GM10248 (cell line): ENCODE data around the gene TPCN2.

Experiments used
- CTCF ChIA-PET: fragments of 300-600 bp; sonication (Branson Sonifier 250); formaldehyde crosslinking; extraction: SDS; loops from one replicate; lab custom pipeline; 2021; ENCODE audit warnings: antibody characterized with exemption; lab: Yijun Ruan, JAX
- POLR2A ChIA-PET: fragments of 350-650 bp; sonication (Branson Sonifier 250); formaldehyde crosslinking; extraction: SDS; loops from one replicate; lab custom pipeline; 2020; ENCODE audit warnings: antibody characterized with exemption; lab: Yijun Ruan, JAX
- DNase-seq: peaks from one replicate; pipeline ENCODE4 v3.0.0; 2012; ENCODE audit errors: extremely low spot score
- TF ChIP-seq, protein P1 (sequence below): IDR thresholded peaks from 2 replicates; pipeline ENCODE4 v1.5.1; 2012; ENCODE audit warnings: mild to moderate bottlenecking, low read depth; ENCODE audit errors: extremely low read depth, missing control alignments, control extremely low read depth

The TPCN2 gene

GRCh38 chr11:69052343-69053168, 3.8 kb downstream of the TPCN2 start:
- ChIA-PET CTCF (no interaction called here), POLR2A (no interaction called here)
- TF ChIP-seq, protein P1, sequence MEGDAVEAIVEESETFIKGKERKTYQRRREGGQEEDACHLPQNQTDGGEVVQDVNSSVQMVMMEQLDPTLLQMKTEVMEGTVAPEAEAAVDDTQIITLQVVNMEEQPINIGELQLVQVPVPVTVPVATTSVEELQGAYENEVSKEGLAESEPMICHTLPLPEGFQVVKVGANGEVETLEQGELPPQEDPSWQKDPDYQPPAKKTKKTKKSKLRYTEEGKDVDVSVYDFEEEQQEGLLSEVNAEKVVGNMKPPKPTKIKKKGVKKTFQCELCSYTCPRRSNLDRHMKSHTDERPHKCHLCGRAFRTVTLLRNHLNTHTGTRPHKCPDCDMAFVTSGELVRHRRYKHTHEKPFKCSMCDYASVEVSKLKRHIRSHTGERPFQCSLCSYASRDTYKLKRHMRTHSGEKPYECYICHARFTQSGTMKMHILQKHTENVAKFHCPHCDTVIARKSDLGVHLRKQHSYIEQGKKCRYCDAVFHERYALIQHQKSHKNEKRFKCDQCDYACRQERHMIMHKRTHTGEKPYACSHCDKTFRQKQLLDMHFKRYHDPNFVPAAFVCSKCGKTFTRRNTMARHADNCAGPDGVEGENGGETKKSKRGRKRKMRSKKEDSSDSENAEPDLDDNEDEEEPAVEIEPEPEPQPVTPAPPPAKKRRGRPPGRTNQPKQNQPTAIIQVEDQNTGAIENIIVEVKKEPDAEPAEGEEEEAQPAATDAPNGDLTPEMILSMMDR, result no peak
- DNase-seq, result peak; percentile 56

- DNase-seq, result no peak
- TF ChIP-seq, protein P1, result no peak
- ChIA-PET CTCF (no interaction called here), POLR2A (no interaction called here)
Measured at GRCh38 chr11:69053169-69053477, 4.4 kb downstream of the TPCN2 start.

GRCh38 chr11:69053546-69054396, 5.0 kb downstream of the TPCN2 start:
- DNase-seq, result no peak
- ChIA-PET POLR2A (no interaction called here), CTCF (interaction anchor here (2.2 kb wide), 1 partner anchor 10 kb away, joined by 8 read pairs; no protein-coding TSS in a partner anchor)
- TF ChIP-seq, protein P1, result no peak

DNA sequence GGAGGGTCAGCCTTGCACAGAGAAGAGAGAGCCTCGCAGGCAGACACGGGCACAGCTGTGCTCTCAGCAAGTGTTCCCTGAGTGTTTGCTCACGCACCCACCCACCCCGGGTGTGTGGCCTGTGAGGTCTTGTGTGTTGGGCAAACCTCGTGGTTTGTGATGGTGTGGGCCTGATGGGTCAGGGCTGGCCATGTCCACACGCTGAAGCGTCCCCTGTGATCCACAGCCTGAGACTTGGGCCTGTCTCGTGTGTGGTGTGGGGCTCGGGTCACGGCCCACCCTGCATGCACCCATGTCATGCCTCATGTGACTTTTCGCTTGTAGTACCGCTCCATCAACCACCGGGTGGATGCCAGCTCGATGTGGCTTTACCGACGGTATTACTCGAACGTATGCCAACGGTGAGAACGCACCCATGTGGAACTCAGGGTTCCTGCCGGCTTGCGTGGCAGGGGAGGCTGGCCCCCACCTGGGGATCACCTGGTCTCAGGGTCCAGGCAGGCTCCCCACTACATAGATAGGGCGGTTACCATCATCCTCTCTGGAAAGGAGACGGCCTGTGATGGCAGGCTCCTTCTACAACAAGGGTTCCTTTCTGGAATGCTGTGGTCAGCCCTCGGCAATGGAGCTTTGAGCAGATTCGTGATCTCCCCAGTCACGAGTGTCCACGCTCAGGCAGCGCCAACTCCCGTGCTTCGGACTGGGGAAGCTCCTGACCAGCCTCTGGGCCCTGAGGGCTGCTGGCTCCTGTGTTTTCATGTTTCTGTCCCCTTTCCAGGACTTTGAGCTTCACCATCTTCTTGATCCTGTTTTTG, 5.9 kb downstream of the TPCN2 start:
- no peak for DNase-seq
- TF ChIP-seq, protein P1, result no peak
- POLR2A ChIA-PET, result no interaction called here
- CTCF ChIA-PET, result interaction anchor here (2.2 kb wide), 1 partner anchor 10 kb away, joined by 8 read pairs; no protein-coding TSS in a partner anchor

GRCh38 chr11:69055212-69055586, 6.5 kb downstream of the TPCN2 start:
- DNase-seq, result no peak
- TF ChIP-seq, protein P1, result no peak
- POLR2A ChIA-PET, result interaction anchor here (0.6 kb wide), 1 partner anchor 562 kb away, joined by 4 read pairs; no protein-coding TSS in a partner anchor
- CTCF ChIA-PET, result interaction anchor here (1.3 to 2.2 kb wide), 3 partner anchors 11 to 616 kb away, joined by 3 to 8 read pairs (median 4); no protein-coding TSS in a partner anchor
